Activated naive CD4-positive, alpha-beta T cell (primary cell): Measurements from ENCODE around the gene TSPAN9.

Source experiments
- DNase-seq, 4 experiments: peaks; one replicate each; lab custom pipeline; 2025; lab: John Stamatoyannopoulos, UW

Gene TSPAN9

GRCh38 chr12:3078086-3078820, 1.1 kb downstream of the TSPAN9 start:
- DNase-seq, result no peak

- no peak for DNase-seq
Observed at GRCh38 chr12:3081091-3081490, 3.9 kb downstream of the TSPAN9 start.

- no peak for DNase-seq
Observed at GRCh38 chr12:3081886-3082285, 4.7 kb downstream of the TSPAN9 start.

DNA sequence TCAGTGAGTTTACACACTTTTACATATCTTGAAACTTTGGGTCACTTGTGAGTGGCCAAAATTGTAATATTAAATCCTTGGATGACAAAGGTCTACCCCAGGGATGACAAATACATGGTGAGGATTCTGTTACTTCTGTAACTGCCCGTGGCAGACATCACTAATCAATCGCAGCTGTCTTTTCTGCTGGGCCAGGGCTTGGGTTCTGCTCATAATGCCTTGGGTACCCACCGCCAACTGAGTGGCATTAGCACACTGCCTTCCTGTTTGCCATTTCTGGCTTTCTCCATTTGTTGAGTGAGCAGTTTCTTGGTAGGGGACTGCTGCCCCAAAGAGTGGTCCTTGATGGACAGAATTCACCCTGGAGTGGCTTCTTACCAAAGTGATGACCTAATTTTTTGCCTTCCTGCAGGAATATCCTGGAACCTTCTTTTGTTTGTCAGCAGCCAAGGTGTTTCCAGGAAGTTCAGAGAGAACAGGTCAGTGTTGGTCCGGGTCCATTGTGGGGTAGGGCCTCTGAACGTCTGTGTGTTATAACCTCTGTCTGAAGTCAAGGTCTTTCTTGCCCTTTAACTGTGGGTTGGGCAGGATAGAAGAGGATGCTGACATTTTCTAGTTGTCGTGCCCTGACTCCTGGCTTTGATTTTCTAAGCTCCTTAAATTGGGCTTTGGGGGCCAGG, 6.2 kb downstream of the TSPAN9 start:
- no peak for DNase-seq

- DNase-seq, result no peak
Observed at GRCh38 chr12:3083921-3084347, 6.8 kb downstream of the TSPAN9 start.

GRCh38 chr12:3084742-3085141, 7.6 kb downstream of the TSPAN9 start:
- DNase-seq, result no peak

DNA sequence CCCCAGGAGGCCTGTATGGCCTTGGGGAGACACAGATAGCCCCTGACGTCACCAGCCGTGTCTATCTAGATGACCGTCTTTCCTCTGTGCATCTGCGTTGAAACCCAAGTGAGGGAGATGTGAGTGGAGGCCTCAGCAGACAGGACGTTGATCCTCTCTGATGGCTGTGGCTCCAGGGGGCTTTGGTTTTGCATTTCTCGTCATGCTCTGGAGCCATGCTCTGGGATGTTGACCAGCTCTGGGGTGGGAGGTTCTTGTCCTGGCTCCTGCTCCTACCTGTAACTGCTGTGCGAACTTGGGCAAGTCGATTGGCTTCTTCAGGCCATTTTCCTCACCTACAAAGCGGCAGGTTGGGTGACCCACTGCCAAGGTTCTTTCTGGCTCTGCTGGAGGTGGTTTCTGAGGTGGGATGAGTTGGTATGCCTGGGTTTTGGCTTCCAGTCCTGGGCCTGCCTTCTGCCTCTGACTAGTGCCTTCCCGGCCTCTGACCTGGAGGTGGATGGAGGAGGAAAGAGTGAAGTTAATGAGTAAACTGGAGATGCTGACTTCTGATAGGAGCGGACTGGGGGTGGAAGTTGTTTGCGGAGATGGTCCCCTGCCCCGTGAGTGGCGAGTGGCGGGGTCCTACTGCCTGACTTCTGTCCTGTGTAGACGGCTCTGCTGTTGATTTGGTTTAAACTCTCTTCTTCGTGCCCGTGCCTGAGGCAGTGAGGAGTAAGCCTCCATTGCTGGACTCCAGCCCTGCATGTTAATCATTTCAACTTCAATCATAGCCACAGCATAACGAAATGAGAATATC, 8.4 kb downstream of the TSPAN9 start:
- no peak for DNase-seq

- no peak for DNase-seq
Observed at GRCh38 chr12:3086211-3086610, 9.0 kb downstream of the TSPAN9 start.

DNA sequence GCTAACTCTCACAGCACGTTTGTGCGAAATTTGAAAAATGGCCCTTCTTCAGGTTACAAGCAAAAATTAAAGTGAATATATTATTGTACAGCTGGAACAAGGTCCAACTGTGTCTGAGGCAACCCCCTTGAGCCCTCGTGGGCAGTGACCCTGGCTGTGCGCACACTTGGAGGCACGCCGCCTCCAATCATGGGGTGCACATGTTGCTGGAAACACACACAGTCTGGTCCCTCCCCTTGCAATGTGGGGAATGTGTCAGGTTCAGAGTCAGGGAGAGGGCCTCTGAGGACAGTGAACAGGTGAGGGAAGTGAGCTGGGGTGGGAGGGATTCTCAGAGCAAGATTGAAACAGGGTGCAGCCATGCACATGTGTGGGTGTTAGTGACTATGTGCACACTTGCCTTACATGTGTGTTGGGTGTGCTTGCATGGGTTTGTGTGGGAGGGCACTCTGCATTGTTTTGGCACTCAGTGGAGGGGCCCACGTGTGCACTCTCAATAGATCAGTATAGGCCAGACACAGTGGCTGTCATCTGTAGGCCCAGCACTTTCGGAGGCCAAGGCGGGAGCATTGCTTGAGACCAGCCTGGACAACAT, 9.6 kb downstream of the TSPAN9 start:
- no peak for DNase-seq

GRCh38 chr12:3087758-3088650, 10.8 kb downstream of the TSPAN9 start:
- DNase-seq, result no peak

- no peak for DNase-seq
Observed at GRCh38 chr12:3089588-3089987, 12.4 kb downstream of the TSPAN9 start.

DNA sequence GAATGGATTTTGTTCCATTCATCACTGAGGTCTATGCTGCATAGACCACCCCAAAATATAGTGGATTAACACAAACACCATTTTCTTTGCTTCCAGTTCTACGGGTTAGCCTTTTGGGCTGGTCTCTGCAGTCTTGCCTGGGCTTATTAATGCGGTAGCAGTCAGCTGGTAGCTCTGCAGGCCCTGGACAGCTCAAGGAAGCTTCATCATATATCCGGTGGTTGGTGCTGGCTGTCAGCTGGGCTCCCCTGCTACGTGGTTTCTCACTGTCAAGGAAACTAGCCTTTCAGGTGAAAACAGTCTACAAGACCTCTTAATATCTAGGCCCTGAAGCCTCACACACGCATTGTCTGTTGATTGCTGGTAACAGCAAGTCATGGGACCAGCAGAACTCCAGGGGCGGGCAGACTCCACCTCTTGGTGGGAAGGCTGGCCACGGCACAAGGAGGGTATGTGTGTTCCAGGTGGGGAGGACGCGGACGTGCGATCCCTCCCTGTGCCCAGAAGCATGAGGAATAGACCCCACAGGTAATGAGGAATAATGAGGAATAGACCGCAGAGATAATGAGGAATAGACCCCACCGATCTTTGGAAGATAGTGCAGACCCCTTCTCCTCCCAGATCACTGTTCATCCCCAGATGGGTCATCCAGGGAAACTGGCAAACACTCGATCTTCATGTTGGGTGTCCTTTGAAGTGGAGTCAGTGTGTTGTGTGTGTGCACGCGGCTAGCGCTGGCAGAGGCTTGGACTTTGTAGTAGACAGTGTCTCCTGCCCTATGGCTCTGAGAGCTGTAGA, 13.3 kb downstream of the TSPAN9 start:
- DNase-seq, result no peak

DNA sequence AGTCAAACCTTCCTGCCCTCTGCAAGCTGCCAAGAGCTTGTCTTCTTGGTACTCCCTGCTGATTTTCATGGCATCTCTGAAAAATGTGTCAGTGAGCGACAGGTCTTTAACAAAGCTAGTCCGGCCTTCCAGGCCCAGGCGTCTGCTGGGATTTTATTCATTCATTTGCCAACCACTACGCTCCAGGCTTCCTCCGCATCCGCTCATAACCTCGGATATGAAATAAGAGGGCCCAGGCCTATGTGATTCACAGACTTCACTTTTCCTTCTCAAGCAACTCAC, 13.8 kb downstream of the TSPAN9 start:
- no peak for DNase-seq

GRCh38 chr12:3091382-3092241, 14.4 kb downstream of the TSPAN9 start:
- no peak for DNase-seq

GRCh38 chr12:3092764-3093163, 15.6 kb downstream of the TSPAN9 start:
- DNase-seq, result no peak

GRCh38 chr12:3097186-3097804, 20.1 kb downstream of the TSPAN9 start:
- no peak for DNase-seq

DNA sequence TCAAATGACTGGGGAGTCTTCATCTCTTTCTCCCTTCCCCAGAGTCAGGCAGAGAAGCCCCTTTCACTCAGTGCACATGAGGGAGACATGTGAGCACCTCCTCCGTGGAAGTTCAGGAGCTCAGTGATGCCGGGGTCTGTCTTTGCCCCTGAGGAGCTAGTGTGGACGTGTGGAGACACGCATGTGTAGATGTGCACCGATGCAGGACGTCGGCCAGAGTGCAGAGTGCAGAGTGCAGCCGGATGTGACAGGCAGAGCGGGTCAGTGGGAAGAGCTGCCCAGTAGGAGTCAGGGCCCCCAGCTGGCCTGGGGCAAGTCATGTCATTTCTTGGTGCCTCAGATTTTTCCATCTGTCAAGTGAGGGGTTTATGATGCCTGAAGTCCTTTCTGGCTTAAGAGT, 20.7 kb downstream of the TSPAN9 start:
- DNase-seq, result no peak

DNA sequence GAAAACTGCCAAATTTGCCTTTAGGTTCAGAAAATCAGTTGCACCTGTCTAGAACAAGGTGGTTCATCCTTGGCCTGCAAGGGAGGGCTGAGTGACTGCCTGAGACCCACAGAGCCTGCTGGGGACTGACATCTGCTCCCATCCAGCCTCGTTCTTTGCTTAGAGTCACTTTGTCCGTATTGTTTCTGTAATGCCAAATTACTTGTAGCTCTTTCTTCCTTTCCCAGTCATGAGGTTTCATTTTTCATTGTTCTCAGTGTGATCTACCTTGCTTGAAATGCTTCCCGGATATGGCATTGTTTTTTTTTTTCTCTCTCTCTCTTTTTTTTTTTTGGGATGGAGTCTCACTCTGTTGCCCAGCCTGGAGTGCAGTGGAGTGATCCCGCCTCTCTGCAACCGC, 21.3 kb downstream of the TSPAN9 start:
- DNase-seq, result no peak

- no peak for DNase-seq
Observed at GRCh38 chr12:3099146-3099545, 22.0 kb downstream of the TSPAN9 start.
